ENCODE measurements around the gene PPP2R5C. TPM values are rescaled to one million over a fixed set of nuclear protein-coding genes. Genes with fewer than 3 reads are reported as not detected.

The PPP2R5C gene
- total and polyA plus RNA-seq, 2 of the 8 experiments (the other 6 are each of a cell fraction or from before 2014, with no cell fraction given): 49.6 to 95.9 TPM

DNA sequence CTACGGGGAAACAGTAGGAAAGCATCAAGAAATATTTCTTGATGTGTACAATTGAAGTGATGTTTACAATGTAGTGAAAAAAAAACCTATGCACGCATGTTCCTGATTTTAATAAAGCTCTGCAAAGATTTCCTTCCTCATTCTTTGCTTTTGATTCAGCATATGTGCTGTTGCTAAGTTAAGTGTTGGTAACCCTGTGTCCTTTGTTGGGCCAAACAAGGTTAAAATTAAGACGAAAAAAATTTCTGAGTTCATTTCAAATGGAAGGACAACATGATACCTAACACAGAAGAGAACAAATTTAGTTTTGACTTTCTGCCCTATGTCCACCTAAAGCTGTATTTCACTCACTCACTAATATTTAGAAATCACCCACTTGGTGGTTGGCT lies 62.8 kb downstream of the PPP2R5C start (continued):
- TF ChIP-seq RNF2 (IDR thresholded peaks at IDR 0.05; ENCODE audit: borderline replicate concordance, low read depth, low read length, missing control alignments, poor library complexity, severe bottlenecking): no peak
- no peak for TF ChIP-seq CHD7 (IDR thresholded peaks at IDR 0.05; ENCODE audit: insufficient replicate concordance, low read length)
